Progenitor cell of endocrine pancreas (in vitro differentiated cells): ENCODE results near the gene EIF2B5. TPM values are rescaled to one million over a fixed set of nuclear protein-coding genes. Genes with fewer than 3 reads are reported as not detected.

Experiments used
- DNase-seq: peaks from one replicate; pipeline ENCODE4 v3.0.0; 2021; ENCODE audit warnings: low spot score; ENCODE audit not compliant: unreplicated experiment
- H3K27ac Mint-ChIP-seq: 2 replicates; pipeline ENCODE4 v1.8.0; 2021; ENCODE audit warnings: mild to moderate bottlenecking, moderate library complexity, mixed read lengths
- H3K27me3 Mint-ChIP-seq: 2 replicates; pipeline ENCODE4 v1.8.0; 2021; ENCODE audit warnings: mixed read lengths
- H3K36me3 Mint-ChIP-seq: 2 replicates; pipeline ENCODE4 v1.8.0; 2022; ENCODE audit warnings: mixed read lengths; ENCODE audit not compliant: insufficient read depth
- H3K4me1 Mint-ChIP-seq: 2 replicates; pipeline ENCODE4 v1.8.0; 2021; ENCODE audit warnings: low read depth, mixed read lengths
- H3K4me3 Mint-ChIP-seq: 2 replicates; pipeline ENCODE4 v1.8.0; 2021; ENCODE audit warnings: low read depth, mild to moderate bottlenecking, moderate library complexity, mixed read lengths
- H3K9me3 Mint-ChIP-seq: 2 replicates; pipeline ENCODE4 v1.8.0; 2021; ENCODE audit warnings: low read depth, mixed read lengths
- total RNA-seq: library from RNA; stranded (reverse); gene quantifications from 2 replicates; pipeline ENCODE4 v1.2.1, GENCODE V29; 2021
- TF ChIP-seq, protein P1 (sequence below): fragments of 200-600 bp; sonication (generic); IDR thresholded peaks from one replicate; pipeline ENCODE4 v1.5.0; 2021; ENCODE audit warnings: antibody characterized with exemption, mild to moderate bottlenecking; ENCODE audit not compliant: unreplicated experiment

EIF2B5 gene
- total RNA-seq, 1 donor from 2014 or later = 45.4 TPM

DNA sequence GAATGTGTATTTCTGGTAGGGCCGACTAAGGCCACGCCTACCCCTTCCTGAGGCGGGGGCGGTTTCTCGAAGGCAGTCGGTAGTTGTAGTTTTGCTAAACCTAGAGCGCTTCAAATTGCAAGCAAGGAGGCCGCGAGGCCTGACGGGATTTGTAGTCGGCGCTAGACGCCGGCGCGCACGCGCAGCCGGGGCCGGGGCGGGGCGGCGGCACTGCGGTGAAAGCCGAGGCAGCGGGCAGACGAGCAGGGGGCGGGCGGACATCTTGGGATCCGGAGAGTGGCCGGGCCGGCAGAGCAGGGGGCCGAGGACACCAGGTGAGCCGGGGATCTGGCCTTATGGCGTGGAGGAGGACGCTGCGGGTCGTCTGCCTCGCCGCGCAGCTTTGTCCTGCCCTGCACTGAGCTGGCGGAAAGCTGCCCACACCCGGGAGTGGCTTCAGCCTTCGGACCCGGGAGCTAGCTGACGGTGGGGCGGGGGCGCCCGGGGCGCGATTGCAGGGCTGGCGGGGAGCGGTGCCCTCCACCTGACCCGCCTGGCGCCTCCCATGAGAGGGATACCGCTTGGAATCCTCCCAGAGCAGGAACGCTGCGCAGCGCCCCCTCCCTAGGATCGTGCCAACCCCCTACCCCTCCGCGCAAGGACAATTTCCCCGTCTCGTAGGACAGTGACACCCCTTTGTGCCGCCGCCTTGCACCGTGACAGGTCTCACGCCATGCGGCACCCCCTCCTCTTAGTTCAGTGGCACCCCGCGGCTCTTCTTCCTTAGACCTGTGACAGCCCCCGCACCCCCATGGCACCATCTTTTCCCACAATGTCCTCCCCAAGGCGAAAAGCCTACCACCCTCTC, 39.7 kb downstream of the EIF2B5 start, which contains the start of gene AP2M1:
Gene AP2M1, plus strand, starts transcription at position 210 of the 847 bp plus-strand sequence. CDS start 2,139 bp downstream, outside the sequence.
- Mint-ChIP-seq H3K27me3 (no peaks in the 10 kb centered on the region), H3K36me3 (peaks cover 11% of the 10 kb centered on the region)

DNA sequence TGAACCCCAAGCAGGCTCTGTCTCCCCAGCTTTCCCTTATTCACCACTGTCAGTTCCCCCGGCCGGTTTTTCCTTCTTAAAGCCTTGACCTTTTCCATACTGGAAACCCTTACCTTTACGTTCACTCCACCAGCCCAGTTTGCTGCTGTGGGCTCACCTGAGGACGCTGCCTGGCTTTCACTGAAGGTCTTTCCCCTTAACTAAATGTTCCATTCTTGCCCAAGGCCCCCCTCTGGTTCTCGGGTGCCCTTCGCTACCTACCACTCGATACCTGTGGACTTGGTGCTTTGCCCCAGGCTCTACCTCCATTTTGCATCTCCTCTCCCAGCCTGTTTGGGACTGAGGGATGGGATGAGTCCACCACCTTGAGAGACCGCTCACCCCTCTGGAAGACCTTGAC, 40.3 kb downstream of the EIF2B5 start:
- H3K36me3 Mint-ChIP-seq = peaks cover 15% of the 10 kb centered on the region
- no peaks in the 10 kb centered on the region for H3K9me3 Mint-ChIP-seq
- no peak for DNase-seq
- H3K27me3 Mint-ChIP-seq = no peaks in the 10 kb centered on the region
- H3K27ac Mint-ChIP-seq = peak overlapping the region; percentile 91
- TF ChIP-seq, protein P1, sequence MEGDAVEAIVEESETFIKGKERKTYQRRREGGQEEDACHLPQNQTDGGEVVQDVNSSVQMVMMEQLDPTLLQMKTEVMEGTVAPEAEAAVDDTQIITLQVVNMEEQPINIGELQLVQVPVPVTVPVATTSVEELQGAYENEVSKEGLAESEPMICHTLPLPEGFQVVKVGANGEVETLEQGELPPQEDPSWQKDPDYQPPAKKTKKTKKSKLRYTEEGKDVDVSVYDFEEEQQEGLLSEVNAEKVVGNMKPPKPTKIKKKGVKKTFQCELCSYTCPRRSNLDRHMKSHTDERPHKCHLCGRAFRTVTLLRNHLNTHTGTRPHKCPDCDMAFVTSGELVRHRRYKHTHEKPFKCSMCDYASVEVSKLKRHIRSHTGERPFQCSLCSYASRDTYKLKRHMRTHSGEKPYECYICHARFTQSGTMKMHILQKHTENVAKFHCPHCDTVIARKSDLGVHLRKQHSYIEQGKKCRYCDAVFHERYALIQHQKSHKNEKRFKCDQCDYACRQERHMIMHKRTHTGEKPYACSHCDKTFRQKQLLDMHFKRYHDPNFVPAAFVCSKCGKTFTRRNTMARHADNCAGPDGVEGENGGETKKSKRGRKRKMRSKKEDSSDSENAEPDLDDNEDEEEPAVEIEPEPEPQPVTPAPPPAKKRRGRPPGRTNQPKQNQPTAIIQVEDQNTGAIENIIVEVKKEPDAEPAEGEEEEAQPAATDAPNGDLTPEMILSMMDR = no peak
- H3K4me3 Mint-ChIP-seq = peak overlapping the region; percentile 87
- H3K4me1 Mint-ChIP-seq = peaks cover 16% of the 10 kb centered on the region

More for the DNA sequence above, 39.7 kb downstream of the EIF2B5 start, which contains the start of gene AP2M1:
- TF ChIP-seq, protein P1 = peak; percentile 9
- peak within 1 kb of the TSS; percentile 91 for H3K27ac Mint-ChIP-seq
- peak; percentile 98 for DNase-seq
- H3K4me1 Mint-ChIP-seq = peaks cover 16% of the 10 kb centered on the region
- H3K4me3 Mint-ChIP-seq = peak within 1 kb of the TSS; percentile 87
- H3K9me3 Mint-ChIP-seq = no peaks in the 10 kb centered on the region

DNA sequence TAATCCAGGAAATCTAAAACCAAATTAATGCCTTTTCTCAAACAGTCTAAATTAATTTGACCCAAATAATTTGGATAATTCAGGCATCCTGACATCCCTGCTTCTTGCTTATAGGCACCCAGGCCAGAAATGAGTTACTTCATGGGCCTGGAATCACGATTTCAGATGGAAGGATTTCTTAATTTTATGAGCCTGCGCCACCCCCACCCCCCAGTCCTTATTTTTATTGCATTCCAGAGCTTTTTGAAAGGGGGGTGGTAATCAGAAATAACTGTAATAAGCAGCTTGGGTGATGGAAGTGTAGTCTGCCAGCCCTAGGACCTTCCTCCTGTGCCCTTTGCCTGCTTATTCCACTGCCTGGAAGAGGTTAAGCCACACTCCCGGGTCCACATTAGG, 40.8 kb downstream of the EIF2B5 start:
- DNase-seq = no peak
- no peaks in the 10 kb centered on the region for H3K9me3 Mint-ChIP-seq
- H3K27me3 Mint-ChIP-seq = no peaks in the 10 kb centered on the region
- H3K4me3 Mint-ChIP-seq = peak overlapping the region; percentile 87
- H3K27ac Mint-ChIP-seq = peak overlapping the region; percentile 89
- TF ChIP-seq, protein P1 = no peak
- H3K4me1 Mint-ChIP-seq = peaks cover 16% of the 10 kb centered on the region
- peaks cover 16% of the 10 kb centered on the region for H3K36me3 Mint-ChIP-seq

DNA sequence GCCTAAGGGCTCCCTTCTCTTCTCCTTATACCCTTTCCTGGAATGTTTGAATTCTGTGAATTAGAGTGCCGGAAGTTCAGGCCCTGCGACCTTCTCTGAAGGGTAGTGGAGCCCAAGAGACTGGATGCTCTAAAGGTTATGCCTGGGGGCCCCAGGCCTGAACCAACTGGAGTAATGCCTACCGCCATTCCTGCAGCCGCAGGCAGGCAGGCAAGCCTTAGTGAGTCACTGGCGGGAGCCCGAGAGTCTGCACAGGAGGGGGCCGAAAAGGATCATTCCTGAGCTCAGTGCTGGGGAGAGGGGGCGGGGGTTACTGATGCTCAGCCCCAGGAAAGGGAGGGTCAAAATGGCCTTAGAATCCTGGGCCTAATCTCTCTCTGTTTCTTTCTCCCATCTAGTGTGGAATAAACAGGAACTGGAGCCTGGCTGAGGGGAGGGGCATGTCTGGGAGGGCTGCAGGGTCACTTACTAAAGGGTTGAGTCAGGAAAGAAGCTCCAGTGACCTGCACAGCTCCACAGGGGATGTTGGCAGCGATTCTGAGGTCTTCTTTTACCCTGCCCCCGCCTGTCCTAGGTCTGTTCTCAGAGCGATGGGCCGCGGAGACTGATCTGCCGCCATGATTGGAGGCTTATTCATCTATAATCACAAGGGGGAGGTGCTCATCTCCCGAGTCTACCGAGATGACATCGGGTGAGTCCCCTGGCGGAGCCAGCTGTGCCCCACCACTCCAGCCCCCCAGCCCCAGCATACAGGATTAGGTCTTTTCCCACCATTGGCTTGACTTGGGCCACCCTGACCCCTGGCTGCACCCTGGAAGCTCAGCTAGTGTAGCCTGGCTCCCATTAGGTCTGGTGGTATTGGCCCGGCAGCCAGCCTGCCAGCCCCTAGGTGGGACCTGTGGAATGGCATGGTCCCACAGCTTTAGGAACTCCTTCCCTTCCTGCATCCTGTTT, 41.5 kb downstream of the EIF2B5 start:
- H3K9me3 Mint-ChIP-seq = no peaks in the 10 kb centered on the region
- peak overlapping the region; percentile 87 for H3K4me3 Mint-ChIP-seq
- TF ChIP-seq, protein P1 = no peak
- peaks cover 14% of the 10 kb centered on the region for H3K36me3 Mint-ChIP-seq
- H3K27ac Mint-ChIP-seq = peak overlapping the region; percentile 89
- no peak for DNase-seq
- H3K4me1 Mint-ChIP-seq = peaks cover 16% of the 10 kb centered on the region
- no peaks in the 10 kb centered on the region for H3K27me3 Mint-ChIP-seq

DNA sequence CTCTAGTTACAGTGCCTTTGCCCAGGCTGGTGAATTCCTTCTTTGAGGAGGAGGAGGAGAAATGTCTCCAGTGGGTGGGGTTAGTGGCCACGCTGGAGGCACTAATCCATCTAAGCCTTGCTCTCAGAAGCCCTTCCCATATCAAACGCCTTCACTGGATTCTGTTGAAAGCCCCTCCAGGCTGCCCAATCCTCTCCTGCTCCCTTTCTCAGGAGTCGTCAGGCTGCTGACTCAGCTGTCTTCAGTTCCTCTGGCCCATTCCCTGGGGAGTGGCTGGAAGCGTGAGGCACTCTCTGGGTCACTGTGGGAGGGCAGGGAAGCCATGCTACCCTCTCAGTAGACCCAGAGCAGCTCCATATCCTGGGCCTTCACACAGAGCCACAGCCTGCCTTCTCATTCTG, 42.2 kb downstream of the EIF2B5 start:
- Mint-ChIP-seq H3K27ac (no peak overlapping the region), H3K4me3 (no peak overlapping the region), H3K36me3 (peaks cover 13% of the 10 kb centered on the region), H3K4me1 (peaks cover 16% of the 10 kb centered on the region), H3K27me3 (no peaks in the 10 kb centered on the region), H3K9me3 (no peaks in the 10 kb centered on the region)
- TF ChIP-seq, protein P1 = no peak
- no peak for DNase-seq
